Endodermal cell (in vitro differentiated cells): Measurements from ENCODE around the gene PRMT7. TPM values are rescaled to one million over a fixed set of nuclear protein-coding genes. Genes with fewer than 3 reads are reported as not detected.

Source experiments
- DNase-seq: peaks from one replicate; pipeline ENCODE4 v3.0.0-alpha.2; 2017
- H3K27ac ChIP-seq: 2 replicates; pipeline ENCODE4 v1.5.1; 2013; ENCODE audit warnings: mild to moderate bottlenecking, low read depth, low read length, moderate library complexity
- H3K27me3 ChIP-seq: 2 replicates; pipeline ENCODE4 v1.6.1; 2013; ENCODE audit warnings: mild to moderate bottlenecking, low read length, moderate library complexity; ENCODE audit not compliant: insufficient read depth, control insufficient read depth, poor library complexity, severe bottlenecking
- H3K36me3 ChIP-seq: 2 replicates; pipeline ENCODE4 v1.7.0; 2013; ENCODE audit warnings: mild to moderate bottlenecking, low read length, moderate library complexity; ENCODE audit not compliant: control insufficient read depth, insufficient read depth
- H3K4me1 ChIP-seq: one replicate; pipeline ENCODE4 v1.7.0; 2013; ENCODE audit warnings: low read length; ENCODE audit not compliant: control insufficient read depth, insufficient read depth
- H3K4me3 ChIP-seq: 2 replicates; pipeline ENCODE4 v1.5.1; 2013; ENCODE audit warnings: mild to moderate bottlenecking, low read length, moderate library complexity
- H3K9ac ChIP-seq: 2 replicates; pipeline ENCODE4 v1.6.1; 2013; ENCODE audit warnings: mild to moderate bottlenecking, low read length, moderate library complexity; ENCODE audit not compliant: poor library complexity, severe bottlenecking; ENCODE audit errors: extremely low read depth
- H3K9me3 ChIP-seq: 2 replicates; pipeline ENCODE4 v1.6.1; 2013; ENCODE audit warnings: mild to moderate bottlenecking, low read length, moderate library complexity; ENCODE audit not compliant: control insufficient read depth
- H3K27ac Mint-ChIP-seq: 2 replicates; pipeline ENCODE4 v1.8.0; 2020; ENCODE audit warnings: mixed read lengths
- H3K27me3 Mint-ChIP-seq: 2 replicates; pipeline ENCODE4 v1.8.0; 2021; ENCODE audit warnings: mild to moderate bottlenecking, mixed read lengths; ENCODE audit not compliant: insufficient read depth
- H3K36me3 Mint-ChIP-seq: 2 replicates; pipeline ENCODE4 v1.8.0; 2020; ENCODE audit warnings: low read depth, mixed read lengths
- H3K4me1 Mint-ChIP-seq: 2 replicates; pipeline ENCODE4 v1.8.0; 2020; ENCODE audit warnings: mixed read lengths
- H3K4me3 Mint-ChIP-seq: 2 replicates; pipeline ENCODE4 v1.8.0; 2020; ENCODE audit warnings: mild to moderate bottlenecking, moderate library complexity, mixed read lengths
- H3K9me3 Mint-ChIP-seq: 2 replicates; pipeline ENCODE4 v1.8.0; 2020; ENCODE audit warnings: mild to moderate bottlenecking, mixed read lengths
- WGBS, 2 experiments: methylation state at CpG; one replicate each; pipeline versions ENCODE4 v1.1.5 to v1.1.7; 2013; ENCODE audit warnings: missing lambda C conversion rate in 2 of 2, mixed read lengths in 1 of 2; ENCODE audit not compliant: insufficient coverage in 1 of 2, insufficient read length in 1 of 2; 5-methylcytosine and 5-hydroxymethylcytosine counted together
- total RNA-seq, 2 donors: library from RNA; stranded (reverse); fragmentation: NEBNext Ultra II Directional in 1 of 2; extraction: Animal tissue kit (Norgen Biotek cat#: 25700) in 1 of 2; gene quantifications; 2 replicates in 1 of 2; 3 replicates in 1 of 2; pipeline ENCODE4 v1.2.1, GENCODE V29; 2021
- TF ChIP-seq, protein P1 (sequence below): fragments of 200-600 bp; sonication (generic); conservative IDR thresholded peaks from 2 replicates; pipeline ENCODE4 v1.5.0; 2021; ENCODE audit warnings: antibody characterized with exemption, mild to moderate bottlenecking

The PRMT7 gene
- total RNA-seq, 2 donors from 2014 or later, result 63.9 to 68.5 TPM

DNA sequence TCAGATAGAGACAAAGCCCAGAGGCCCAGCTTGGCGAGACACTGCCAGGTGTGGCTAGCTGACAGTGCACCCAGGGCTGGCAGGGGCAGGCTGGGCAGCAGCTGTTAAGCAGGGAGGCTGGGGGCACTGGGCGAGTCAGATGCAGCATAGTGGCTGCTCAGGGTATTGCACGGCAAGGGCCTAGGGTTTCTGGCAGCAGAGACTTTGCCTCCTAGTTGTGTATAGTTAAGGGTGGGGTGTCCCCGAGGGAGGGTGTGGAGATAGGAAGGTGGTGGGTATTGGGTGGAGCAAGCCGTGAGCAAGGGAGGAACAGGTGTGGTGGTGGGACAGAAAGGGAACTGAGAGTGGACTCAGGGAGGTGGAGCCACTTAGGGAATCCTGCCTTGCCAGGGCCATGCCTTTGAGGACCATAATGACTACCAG lies 71.5 kb downstream of the PRMT7 start:
- H3K9ac ChIP-seq, result no peak overlapping the region
- H3K27me3 ChIP-seq, result no peaks in the 10 kb centered on the region
- WGBS, 2 experiments, result 83 to 100% methylated on average over 3 to 5 of the region's 5 CpGs
- no peak overlapping the region for H3K4me3 ChIP-seq
- Mint-ChIP-seq H3K36me3 (no peaks in the 10 kb centered on the region), H3K9me3 (no peaks in the 10 kb centered on the region), H3K27ac (no peak overlapping the region), H3K27me3 (no peaks in the 10 kb centered on the region), H3K4me3 (no peak overlapping the region), H3K4me1 (peaks cover 37% of the 10 kb centered on the region)
- H3K9me3 ChIP-seq, result no peaks in the 10 kb centered on the region
- TF ChIP-seq, protein P1, sequence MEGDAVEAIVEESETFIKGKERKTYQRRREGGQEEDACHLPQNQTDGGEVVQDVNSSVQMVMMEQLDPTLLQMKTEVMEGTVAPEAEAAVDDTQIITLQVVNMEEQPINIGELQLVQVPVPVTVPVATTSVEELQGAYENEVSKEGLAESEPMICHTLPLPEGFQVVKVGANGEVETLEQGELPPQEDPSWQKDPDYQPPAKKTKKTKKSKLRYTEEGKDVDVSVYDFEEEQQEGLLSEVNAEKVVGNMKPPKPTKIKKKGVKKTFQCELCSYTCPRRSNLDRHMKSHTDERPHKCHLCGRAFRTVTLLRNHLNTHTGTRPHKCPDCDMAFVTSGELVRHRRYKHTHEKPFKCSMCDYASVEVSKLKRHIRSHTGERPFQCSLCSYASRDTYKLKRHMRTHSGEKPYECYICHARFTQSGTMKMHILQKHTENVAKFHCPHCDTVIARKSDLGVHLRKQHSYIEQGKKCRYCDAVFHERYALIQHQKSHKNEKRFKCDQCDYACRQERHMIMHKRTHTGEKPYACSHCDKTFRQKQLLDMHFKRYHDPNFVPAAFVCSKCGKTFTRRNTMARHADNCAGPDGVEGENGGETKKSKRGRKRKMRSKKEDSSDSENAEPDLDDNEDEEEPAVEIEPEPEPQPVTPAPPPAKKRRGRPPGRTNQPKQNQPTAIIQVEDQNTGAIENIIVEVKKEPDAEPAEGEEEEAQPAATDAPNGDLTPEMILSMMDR, result peak; percentile 72
- H3K27ac ChIP-seq, result no peak overlapping the region
- H3K4me1 ChIP-seq, result peaks cover 11% of the 10 kb centered on the region
- DNase-seq, result peak; percentile 77
- H3K36me3 ChIP-seq, result no peaks in the 10 kb centered on the region

DNA sequence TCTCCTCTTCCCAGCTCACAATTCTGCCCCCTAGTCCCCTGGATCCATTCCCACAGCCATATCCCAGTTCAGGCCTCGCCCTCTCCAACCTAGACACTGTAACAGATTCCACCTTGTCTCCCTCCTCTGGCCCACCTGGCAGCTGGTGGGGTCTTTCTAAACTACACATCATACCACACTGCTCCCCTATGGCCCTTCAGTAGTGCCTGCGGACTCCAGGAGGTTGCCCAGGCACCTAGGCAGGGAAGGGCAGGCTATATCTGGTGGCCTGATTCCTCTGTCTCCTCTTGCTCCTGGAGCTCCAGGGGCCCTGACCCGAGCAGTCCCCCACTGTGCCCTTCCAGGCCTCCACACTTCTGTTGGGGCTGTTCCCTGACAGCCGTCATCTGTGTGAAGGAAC lies 73.0 kb downstream of the PRMT7 start:
- Histone ChIP-seq H3K27me3 (no peaks in the 10 kb centered on the region), H3K4me3 (no peak overlapping the region), H3K9me3 (no peaks in the 10 kb centered on the region), H3K27ac (no peak overlapping the region), H3K9ac (no peak overlapping the region), H3K36me3 (no peaks in the 10 kb centered on the region), H3K4me1 (peaks cover 11% of the 10 kb centered on the region)
- 80 to 94% methylated on average over 1 to 4 of the region's 4 CpGs for WGBS, 2 experiments
- H3K9me3 Mint-ChIP-seq, result no peaks in the 10 kb centered on the region
- no peak for DNase-seq
- peak overlapping the region; percentile 61 for H3K27ac Mint-ChIP-seq
- H3K36me3 Mint-ChIP-seq, result no peaks in the 10 kb centered on the region
- no peak overlapping the region for H3K4me3 Mint-ChIP-seq
- TF ChIP-seq, protein P1, result no peak
- no peaks in the 10 kb centered on the region for H3K27me3 Mint-ChIP-seq
- peaks cover 45% of the 10 kb centered on the region for H3K4me1 Mint-ChIP-seq

DNA sequence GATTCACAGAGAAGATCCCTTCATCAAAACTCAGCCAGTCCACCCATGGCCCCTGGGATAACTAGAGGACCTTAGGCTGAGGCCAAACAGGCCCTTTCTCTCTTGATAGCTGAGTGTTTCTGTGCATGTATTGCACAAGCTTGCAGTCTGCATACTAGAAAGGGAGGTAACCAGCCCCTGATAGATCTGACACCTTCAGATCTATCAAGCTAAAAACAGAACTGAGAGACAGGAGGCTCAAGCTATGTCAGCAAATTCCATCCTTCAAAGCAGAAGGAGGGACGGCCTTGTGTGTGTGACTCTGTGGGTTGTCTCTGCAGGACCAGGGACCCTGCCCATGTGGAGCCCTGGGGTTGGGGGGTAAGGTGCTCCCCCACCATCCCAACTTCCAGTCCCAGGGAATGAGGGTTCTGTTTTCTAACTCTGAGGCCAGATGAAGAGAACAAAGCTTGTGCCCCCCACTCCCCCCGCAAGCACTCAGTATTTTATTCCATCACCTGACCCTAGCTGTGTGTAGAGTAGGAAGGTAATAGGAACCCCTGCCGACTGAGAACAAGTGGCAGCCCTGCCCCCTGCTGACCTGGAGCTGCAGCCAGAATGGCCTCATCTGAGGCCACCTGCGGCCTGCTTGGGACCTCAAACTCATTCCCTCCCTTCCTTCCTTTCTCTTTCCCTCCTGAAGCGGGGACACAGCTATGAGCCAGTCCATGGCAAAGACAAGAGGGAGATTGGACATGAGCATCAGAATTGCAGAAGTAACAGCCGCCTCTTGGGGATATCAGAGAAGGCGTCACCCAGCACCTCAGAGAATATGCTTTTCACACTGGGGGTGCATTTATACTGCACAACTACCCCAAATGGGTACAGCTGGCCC lies 73.7 kb downstream of the PRMT7 start:
- Mint-ChIP-seq H3K27me3 (no peaks in the 10 kb centered on the region), H3K9me3 (no peaks in the 10 kb centered on the region), H3K4me1 (peaks cover 47% of the 10 kb centered on the region), H3K36me3 (no peaks in the 10 kb centered on the region), H3K27ac (peak overlapping the region; percentile 61), H3K4me3 (no peak overlapping the region)
- H3K9ac ChIP-seq, result no peak overlapping the region
- TF ChIP-seq, protein P1, result peak; percentile 52
- H3K27me3 ChIP-seq, result no peaks in the 10 kb centered on the region
- H3K4me1 ChIP-seq, result peaks cover 11% of the 10 kb centered on the region
- H3K36me3 ChIP-seq, result no peaks in the 10 kb centered on the region
- H3K27ac ChIP-seq, result no peak overlapping the region
- H3K9me3 ChIP-seq, result no peaks in the 10 kb centered on the region
- WGBS, 2 experiments, result 60 to 73% methylated on average over 5 to 7 of the region's 7 CpGs
- H3K4me3 ChIP-seq, result no peak overlapping the region
- DNase-seq, result peak; percentile 79
